Measurements from ENCODE around the gene ADAMTS6. TPM values are rescaled to one million over a fixed set of nuclear protein-coding genes. Genes with fewer than 3 reads are reported as not detected.

Gene ADAMTS6
- total RNA-seq, 1 experiment from 2014 or later = 2.8 TPM

DNA sequence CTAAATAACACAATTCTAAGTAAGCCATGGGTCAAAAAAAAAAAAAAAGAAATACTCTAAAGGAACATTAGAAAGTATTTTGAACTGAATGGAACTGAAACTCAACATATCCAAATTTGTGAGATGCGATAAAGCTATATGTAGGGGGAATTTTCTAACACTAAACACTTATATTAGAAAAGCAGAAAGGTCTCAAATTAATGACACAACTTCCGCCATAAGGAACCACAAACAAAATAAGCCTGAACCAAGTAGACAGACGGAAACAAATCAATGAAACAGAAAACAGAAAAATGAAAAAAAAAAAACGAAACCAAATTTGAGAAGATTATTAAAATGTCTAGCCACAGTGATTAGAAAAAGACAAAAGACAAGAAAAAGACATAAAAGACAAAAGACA lies 39.9 kb downstream of the ADAMTS6 start:
- Mint-ChIP-seq H3K4me3 (no peak overlapping the region), H3K27ac (no peak overlapping the region), H3K27me3 (ENCODE audit: low read depth) (no peaks in the 10 kb centered on the region; the same call in 1 of the 2 replicates), H3K9me3 (peaks cover 7% of the 10 kb centered on the region), H3K4me1 (no peaks in the 10 kb centered on the region), H3K36me3 (peaks cover 7% of the 10 kb centered on the region)
- CTCF ChIA-PET = no interaction called here
- POLR2A ChIA-PET = no interaction called here
- ATAC-seq (no peak), DNase-seq (ENCODE audit: low spot score) (no peak)
- TF ChIP-seq NR3C1 (CRISPR knock-in tag; conservative IDR thresholded peaks at IDR 0.05; ENCODE audit: low read depth) = no peak
- TF ChIP-seq, protein P1, sequence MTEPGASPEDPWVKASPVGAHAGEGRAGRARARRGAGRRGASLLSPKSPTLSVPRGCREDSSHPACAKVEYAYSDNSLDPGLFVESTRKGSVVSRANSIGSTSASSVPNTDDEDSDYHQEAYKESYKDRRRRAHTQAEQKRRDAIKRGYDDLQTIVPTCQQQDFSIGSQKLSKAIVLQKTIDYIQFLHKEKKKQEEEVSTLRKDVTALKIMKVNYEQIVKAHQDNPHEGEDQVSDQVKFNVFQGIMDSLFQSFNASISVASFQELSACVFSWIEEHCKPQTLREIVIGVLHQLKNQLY (CRISPR knock-in tag; IDR thresholded peaks at IDR 0.05) = no peak
- TF ChIP-seq, protein P2, sequence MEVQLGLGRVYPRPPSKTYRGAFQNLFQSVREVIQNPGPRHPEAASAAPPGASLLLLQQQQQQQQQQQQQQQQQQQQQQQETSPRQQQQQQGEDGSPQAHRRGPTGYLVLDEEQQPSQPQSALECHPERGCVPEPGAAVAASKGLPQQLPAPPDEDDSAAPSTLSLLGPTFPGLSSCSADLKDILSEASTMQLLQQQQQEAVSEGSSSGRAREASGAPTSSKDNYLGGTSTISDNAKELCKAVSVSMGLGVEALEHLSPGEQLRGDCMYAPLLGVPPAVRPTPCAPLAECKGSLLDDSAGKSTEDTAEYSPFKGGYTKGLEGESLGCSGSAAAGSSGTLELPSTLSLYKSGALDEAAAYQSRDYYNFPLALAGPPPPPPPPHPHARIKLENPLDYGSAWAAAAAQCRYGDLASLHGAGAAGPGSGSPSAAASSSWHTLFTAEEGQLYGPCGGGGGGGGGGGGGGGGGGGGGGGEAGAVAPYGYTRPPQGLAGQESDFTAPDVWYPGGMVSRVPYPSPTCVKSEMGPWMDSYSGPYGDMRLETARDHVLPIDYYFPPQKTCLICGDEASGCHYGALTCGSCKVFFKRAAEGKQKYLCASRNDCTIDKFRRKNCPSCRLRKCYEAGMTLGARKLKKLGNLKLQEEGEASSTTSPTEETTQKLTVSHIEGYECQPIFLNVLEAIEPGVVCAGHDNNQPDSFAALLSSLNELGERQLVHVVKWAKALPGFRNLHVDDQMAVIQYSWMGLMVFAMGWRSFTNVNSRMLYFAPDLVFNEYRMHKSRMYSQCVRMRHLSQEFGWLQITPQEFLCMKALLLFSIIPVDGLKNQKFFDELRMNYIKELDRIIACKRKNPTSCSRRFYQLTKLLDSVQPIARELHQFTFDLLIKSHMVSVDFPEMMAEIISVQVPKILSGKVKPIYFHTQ (CRISPR knock-in tag; IDR thresholded peaks at IDR 0.05) = no peak
- no peak for TF ChIP-seq RORB (CRISPR knock-in tag; IDR thresholded peaks at IDR 0.05)
- no peak for TF ChIP-seq SP1 (CRISPR knock-in tag; conservative IDR thresholded peaks at IDR 0.05)
- TF ChIP-seq ZNF232 (CRISPR knock-in tag; IDR thresholded peaks at IDR 0.05) = no peak
- no peak for TF ChIP-seq ZBTB21 (CRISPR knock-in tag; IDR thresholded peaks at IDR 0.05; ENCODE audit: borderline replicate concordance)
- no peak for TF ChIP-seq CREM (CRISPR knock-in tag; IDR thresholded peaks at IDR 0.05)
- no peak for TF ChIP-seq FOXJ3 (CRISPR knock-in tag; IDR thresholded peaks at IDR 0.05; ENCODE audit: borderline replicate concordance)
- TF ChIP-seq, protein P3, sequence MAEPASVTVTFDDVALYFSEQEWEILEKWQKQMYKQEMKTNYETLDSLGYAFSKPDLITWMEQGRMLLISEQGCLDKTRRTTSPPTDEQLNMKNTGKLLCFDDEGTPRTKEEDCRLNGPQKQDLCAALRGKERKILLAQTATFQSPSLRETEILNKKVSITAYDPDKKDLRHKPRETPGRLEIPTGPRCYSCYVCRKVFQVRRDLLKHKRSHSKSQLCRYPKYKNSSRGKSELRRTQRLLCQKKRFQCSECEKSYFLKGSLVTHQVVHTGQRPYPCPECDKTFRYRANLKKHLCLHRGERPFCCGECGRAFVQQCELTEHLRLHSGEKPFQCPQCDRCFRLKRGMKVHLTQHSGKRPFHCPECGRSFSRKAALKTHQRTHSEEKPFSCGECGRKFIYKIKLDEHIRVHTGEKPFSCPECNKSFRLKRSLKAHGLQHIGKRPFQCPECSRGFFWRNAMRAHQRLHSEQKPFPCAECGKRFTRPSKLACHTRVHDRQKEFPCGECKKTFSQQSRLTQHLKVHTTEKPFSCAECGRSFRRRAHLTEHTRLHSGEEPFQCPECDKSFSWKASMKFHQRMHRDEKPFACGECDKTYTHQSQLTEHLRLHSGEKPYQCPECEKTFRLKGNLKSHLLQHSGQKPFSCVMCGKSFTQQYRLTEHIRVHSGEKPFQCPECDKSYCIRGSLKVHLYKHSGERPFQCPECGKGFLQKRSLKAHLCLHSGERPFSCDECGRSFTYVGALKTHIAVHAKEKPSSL (CRISPR knock-in tag; conservative IDR thresholded peaks at IDR 0.05) = no peak
- TF ChIP-seq HMGA2 (CRISPR knock-in tag; IDR thresholded peaks at IDR 0.05) = no peak
- no peak for TF ChIP-seq NR2C2 (CRISPR knock-in tag; IDR thresholded peaks at IDR 0.05)
- no peak for TF ChIP-seq RELA (CRISPR knock-in tag; IDR thresholded peaks at IDR 0.05; ENCODE audit: borderline replicate concordance)
- no peak for TF ChIP-seq GABPB1 (CRISPR knock-in tag; IDR thresholded peaks at IDR 0.05)
- no peak for TF ChIP-seq ESRRA (CRISPR knock-in tag; IDR thresholded peaks at IDR 0.05; ENCODE audit: borderline replicate concordance)
- TF ChIP-seq ETV6 (CRISPR knock-in tag; IDR thresholded peaks at IDR 0.05) = no peak
- TF ChIP-seq FOXK1 (CRISPR knock-in tag; IDR thresholded peaks at IDR 0.05) = no peak
- no peak for TF ChIP-seq NR1H2 (CRISPR knock-in tag; IDR thresholded peaks at IDR 0.05)

DNA sequence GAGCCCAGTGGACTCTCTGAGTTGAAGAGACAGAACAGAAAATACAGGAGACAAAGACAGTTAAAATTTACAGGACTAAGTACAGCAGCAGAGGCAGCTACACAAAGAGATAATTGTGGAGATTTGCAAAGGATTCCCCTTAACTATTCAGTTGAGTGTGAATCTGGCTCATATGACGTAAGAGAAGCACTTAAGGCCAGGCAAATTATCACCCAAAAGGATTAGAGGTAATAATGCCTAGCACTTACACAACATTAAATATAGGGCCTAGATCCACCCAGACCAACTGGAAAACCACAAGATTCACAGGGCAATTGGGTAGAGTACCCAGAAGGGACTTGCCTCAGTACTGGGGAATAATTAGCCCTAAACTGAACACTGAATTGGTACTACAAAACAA lies 41.3 kb downstream of the ADAMTS6 start:
- ChIA-PET POLR2A (no interaction called here), CTCF (no interaction called here)
- TF ChIP-seq ZNF396 (CRISPR knock-in tag; IDR thresholded peaks at IDR 0.05; ENCODE audit: borderline replicate concordance) (no peak), ZNF423 (CRISPR knock-in tag; IDR thresholded peaks at IDR 0.05) (no peak)
- peaks cover 9% of the 10 kb centered on the region for H3K9me3 Mint-ChIP-seq
- peaks cover 8% of the 10 kb centered on the region for H3K36me3 Mint-ChIP-seq
- DNase-seq (ENCODE audit: low spot score) (no peak), ATAC-seq (no peak)
- no peak overlapping the region for H3K27ac Mint-ChIP-seq
- no peaks in the 10 kb centered on the region for H3K4me1 Mint-ChIP-seq
- H3K4me3 Mint-ChIP-seq = no peak overlapping the region
- no peaks in the 10 kb centered on the region; the same call in 1 of the 2 replicates for H3K27me3 Mint-ChIP-seq (ENCODE audit: low read depth)

DNA sequence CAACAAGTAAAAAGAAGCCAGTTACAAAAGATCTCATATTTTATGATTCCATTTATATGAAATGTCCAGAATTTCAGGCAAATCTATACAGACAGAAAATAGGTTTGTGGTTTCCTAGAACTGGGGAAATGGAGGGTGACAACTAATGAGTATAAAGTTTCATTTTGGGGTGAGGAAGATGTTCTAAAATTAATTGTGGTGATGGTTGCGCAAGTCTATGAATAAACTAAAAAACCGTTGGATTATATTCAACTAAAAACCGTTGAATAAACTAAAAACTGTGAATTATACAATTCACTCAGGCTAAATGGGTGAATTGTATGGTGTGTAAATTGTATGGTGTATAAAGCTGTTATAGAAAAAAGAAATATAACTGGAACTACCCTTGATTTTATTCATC lies 47.6 kb downstream of the ADAMTS6 start:
- ChIA-PET CTCF (no interaction called here), POLR2A (no interaction called here)
- ATAC-seq (no peak), DNase-seq (ENCODE audit: low spot score) (no peak)
- peaks cover 6% of the 10 kb centered on the region for H3K4me1 Mint-ChIP-seq
- no peak overlapping the region for H3K27ac Mint-ChIP-seq
- peaks cover 9% of the 10 kb centered on the region for H3K9me3 Mint-ChIP-seq
- no peak overlapping the region for H3K4me3 Mint-ChIP-seq
- H3K36me3 Mint-ChIP-seq = peaks cover 8% of the 10 kb centered on the region
- no peaks in the 10 kb centered on the region; the same call in 1 of the 2 replicates for H3K27me3 Mint-ChIP-seq (ENCODE audit: low read depth)
- TF ChIP-seq SMAD4 (CRISPR knock-in tag; IDR thresholded peaks at IDR 0.05) (no peak), JUN (CRISPR knock-in tag; IDR thresholded peaks at IDR 0.05) (no peak), NFATC4 (CRISPR knock-in tag; IDR thresholded peaks at IDR 0.05) (no peak), KAT7 (CRISPR knock-in tag; IDR thresholded peaks at IDR 0.05; ENCODE audit: borderline replicate concordance) (no peak)
- TF ChIP-seq, protein P4, sequence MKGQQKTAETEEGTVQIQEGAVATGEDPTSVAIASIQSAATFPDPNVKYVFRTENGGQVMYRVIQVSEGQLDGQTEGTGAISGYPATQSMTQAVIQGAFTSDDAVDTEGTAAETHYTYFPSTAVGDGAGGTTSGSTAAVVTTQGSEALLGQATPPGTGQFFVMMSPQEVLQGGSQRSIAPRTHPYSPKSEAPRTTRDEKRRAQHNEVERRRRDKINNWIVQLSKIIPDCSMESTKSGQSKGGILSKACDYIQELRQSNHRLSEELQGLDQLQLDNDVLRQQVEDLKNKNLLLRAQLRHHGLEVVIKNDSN (CRISPR knock-in tag; IDR thresholded peaks at IDR 0.05) = no peak
- TF ChIP-seq, protein P5, sequence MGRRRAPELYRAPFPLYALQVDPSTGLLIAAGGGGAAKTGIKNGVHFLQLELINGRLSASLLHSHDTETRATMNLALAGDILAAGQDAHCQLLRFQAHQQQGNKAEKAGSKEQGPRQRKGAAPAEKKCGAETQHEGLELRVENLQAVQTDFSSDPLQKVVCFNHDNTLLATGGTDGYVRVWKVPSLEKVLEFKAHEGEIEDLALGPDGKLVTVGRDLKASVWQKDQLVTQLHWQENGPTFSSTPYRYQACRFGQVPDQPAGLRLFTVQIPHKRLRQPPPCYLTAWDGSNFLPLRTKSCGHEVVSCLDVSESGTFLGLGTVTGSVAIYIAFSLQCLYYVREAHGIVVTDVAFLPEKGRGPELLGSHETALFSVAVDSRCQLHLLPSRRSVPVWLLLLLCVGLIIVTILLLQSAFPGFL (CRISPR knock-in tag; IDR thresholded peaks at IDR 0.05; ENCODE audit: borderline replicate concordance) = no peak
- TF ChIP-seq, protein P6, sequence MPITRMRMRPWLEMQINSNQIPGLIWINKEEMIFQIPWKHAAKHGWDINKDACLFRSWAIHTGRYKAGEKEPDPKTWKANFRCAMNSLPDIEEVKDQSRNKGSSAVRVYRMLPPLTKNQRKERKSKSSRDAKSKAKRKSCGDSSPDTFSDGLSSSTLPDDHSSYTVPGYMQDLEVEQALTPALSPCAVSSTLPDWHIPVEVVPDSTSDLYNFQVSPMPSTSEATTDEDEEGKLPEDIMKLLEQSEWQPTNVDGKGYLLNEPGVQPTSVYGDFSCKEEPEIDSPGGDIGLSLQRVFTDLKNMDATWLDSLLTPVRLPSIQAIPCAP (CRISPR knock-in tag; IDR thresholded peaks at IDR 0.05) = no peak
